SK-N-MC (cell line): ENCODE results near the gene AMPD2.
"Not testable (repeated sequence)": the region's sequence is repeated elsewhere in the genome, so short reads cannot be mapped to it uniquely, and the experiment has no call there.

Source experiments
- EZH2 ChIP-seq: fragments of 200-600 bp; sonication (generic); IDR thresholded peaks from one replicate; pipeline ENCODE4 v1.6.1; 2017; ENCODE audit warnings: antibody characterized with exemption
- FOXP2 ChIP-seq: optimal IDR thresholded peaks from 2 replicates; pipeline ENCODE3; 2011; ENCODE audit warnings: mild to moderate bottlenecking, moderate library complexity; ENCODE audit not compliant: insufficient read depth; ENCODE audit errors: extremely low read length, control extremely low read depth
- POLR2AphosphoS5 ChIP-seq: IDR thresholded peaks from 2 replicates; pipeline ENCODE4 v1.6.1; 2012; ENCODE audit warnings: mild to moderate bottlenecking, low read depth, low read length, borderline replicate concordance

GRCh38 chr1:109676683-109677381 is 57.2 kb downstream of the AMPD2 start:
- not testable (repeated sequence) for TF ChIP-seq POLR2AphosphoS5, EZH2, FOXP2
